OCI-LY7 (cell line): Measurements from ENCODE around the gene RECQL. TPM values are rescaled to one million over a fixed set of nuclear protein-coding genes. Genes with fewer than 3 reads are reported as not detected.
A peak's percentile ranks its signal among the peaks of the same experiment; 100 is the strongest.

Source experiments
- BruUV-seq: library from RNA; stranded (reverse); fragments of 400-500 nt; replicated peaks from 2 replicates; lab custom pipeline; 2021; lab: Mats Ljungman, UMichigan
- CTCF ChIA-PET: fragments of 300-600 bp; sonication (Branson Sonifier 250); formaldehyde crosslinking; loops from one replicate; lab custom pipeline; 2022; ENCODE audit warnings: antibody characterized with exemption; ENCODE audit not compliant: unreplicated experiment; lab: Charles Lee
- POLR2A ChIA-PET: fragments of 300-600 bp; sonication (Branson Sonifier 250); formaldehyde crosslinking; loops from one replicate; lab custom pipeline; 2022; ENCODE audit warnings: antibody characterized with exemption; lab: Charles Lee
- DNase-seq: peaks from one replicate; pipeline ENCODE4 v3.0.0-alpha.2; 2015; ENCODE audit warnings: low spot score
- H2AFZ ChIP-seq: fragments of 200-600 bp; sonication (generic), shearing (Covaris generic); 2 replicates; pipeline ENCODE4 v1.6.1; 2014; ENCODE audit warnings: mild to moderate bottlenecking, antibody characterized with exemption, low read length, moderate library complexity
- H3K27ac ChIP-seq: fragments of 200-600 bp; sonication (generic); 2 replicates; pipeline ENCODE4 v1.5.1; 2014; ENCODE audit warnings: mixed run types, low read depth, mild to moderate bottlenecking, moderate library complexity, low read length, inconsistent platforms; ENCODE audit not compliant: poor library complexity, severe bottlenecking
- H3K36me3 ChIP-seq: fragments of 200-600 bp; sonication (generic); 2 replicates; pipeline ENCODE4 v1.6.1; 2014; ENCODE audit warnings: mild to moderate bottlenecking, antibody characterized with exemption, low read length, moderate library complexity, mixed read lengths; ENCODE audit not compliant: insufficient read depth
- H3K4me1 ChIP-seq: fragments of 200-600 bp; sonication (generic); 2 replicates; pipeline ENCODE4 v1.5.1; 2014; ENCODE audit warnings: mild to moderate bottlenecking, low read length; ENCODE audit not compliant: insufficient read depth, poor library complexity, severe bottlenecking
- H3K4me2 ChIP-seq: fragments of 200-600 bp; sonication (generic); 2 replicates; pipeline ENCODE4 v1.6.1; 2014; ENCODE audit warnings: mild to moderate bottlenecking, low read length
- H3K4me3 ChIP-seq: fragments of 200-600 bp; sonication (generic); 2 replicates; pipeline ENCODE4 v1.5.1; 2014; ENCODE audit warnings: mild to moderate bottlenecking, low read depth, low read length; ENCODE audit not compliant: poor library complexity, severe bottlenecking
- H3K79me2 ChIP-seq: fragments of 200-600 bp; sonication (generic); 2 replicates; pipeline ENCODE4 v1.6.1; 2016; ENCODE audit warnings: low read depth, mild to moderate bottlenecking, low read length, moderate library complexity, mixed read lengths; ENCODE audit not compliant: insufficient read depth
- H3K9me2 ChIP-seq: fragments of 200-600 bp; sonication (generic); 2 replicates; pipeline ENCODE4 v1.6.1; 2016; ENCODE audit warnings: mild to moderate bottlenecking, low read length, mixed read lengths; ENCODE audit not compliant: insufficient read depth
- H3K9me3 ChIP-seq: fragments of 200-600 bp; sonication (generic); 2 replicates; pipeline ENCODE4 v1.6.1; 2014; ENCODE audit warnings: mild to moderate bottlenecking, mixed run types, low read length, mixed read lengths
- H4K20me1 ChIP-seq: fragments of 200-600 bp; sonication (generic); 2 replicates; pipeline ENCODE4 v1.6.1; 2014; ENCODE audit warnings: mild to moderate bottlenecking, antibody characterized with exemption, low read length, moderate library complexity, mixed read lengths; ENCODE audit not compliant: insufficient read depth
- CTCF ChIP-seq: fragments of 200-600 bp; sonication (generic); conservative IDR thresholded peaks from 2 replicates; pipeline ENCODE4 v1.5.1; 2014; ENCODE audit warnings: mild to moderate bottlenecking, antibody characterized with exemption, low read length, moderate library complexity, mixed read lengths
- EZH2phosphoT487 ChIP-seq: fragments of 200-600 bp; sonication (generic); IDR thresholded peaks from 2 replicates; pipeline ENCODE4 v1.6.1; 2018; ENCODE audit warnings: low read depth, borderline replicate concordance, mild to moderate bottlenecking, mixed run types, antibody characterized with exemption, low read length, moderate library complexity, mixed read lengths
- intact Hi-C: fragments of 100-400 bp; cut with micrococcal nuclease; formaldehyde crosslinking; loops from one replicate; pipeline ENCODE4 v1.10.0; 2022; ENCODE audit not compliant: unreplicated experiment
- total RNA-seq, 2 experiments: library from RNA; depleted of rRNA in 1 of 2; stranded (reverse); fragments of >200 nt in 1 of 2; shearing (Covaris generic) in 1 of 2; gene quantifications; 2 replicates each; pipeline ENCODE4 v1.2.3, GENCODE V29; 2014 to 2022

RECQL gene
- total RNA-seq, 2 experiments from 2014 or later, result 53.1 to 72.8 TPM

- Histone ChIP-seq H3K4me1 (peaks cover 24% of the 10 kb centered on the region), H3K4me2 (peak overlapping the region; percentile 66; the same call in 1 of the 2 replicates), H3K36me3 (no peaks in the 10 kb centered on the region), H3K4me3 (no peak overlapping the region), H3K9me3 (no peaks in the 10 kb centered on the region), H2AFZ (peak overlapping the region; percentile 81), H3K9me2 (no peaks in the 10 kb centered on the region), H4K20me1 (no peaks in the 10 kb centered on the region), H3K79me2 (no peaks in the 10 kb centered on the region), H3K27ac (no peak overlapping the region)
- no peak for DNase-seq
- ChIA-PET POLR2A (interaction anchor here (0.7 to 2.6 kb wide), 7 partner anchors 10 to 532 kb away, joined by 3 to 10 read pairs (median 4); partner anchors contain the start of gene GOLT1B), CTCF (no interaction called here)
- no peak for TF ChIP-seq CTCF
- TF ChIP-seq EZH2phosphoT487, result no peak
- intact Hi-C loops, result loop anchor here (5.0 kb wide), 1 partner anchor 130 kb away; the partner anchor contains the start of gene LDHB
- BruUV-seq, result no TSS peak
Observed at GRCh38 chr12:21526721-21527345, 25.4 kb upstream of the RECQL start.

GRCh38 chr12:21526053-21526452 lies 24.6 kb upstream of the RECQL start, which contains the start of gene SPX:
Gene SPX, plus strand, starts transcription at chr12:21526296. Its CDS starts 177 bp downstream, at chr12:21526473.
- Histone ChIP-seq H3K9me2 (no peaks in the 10 kb centered on the region), H3K36me3 (no peaks in the 10 kb centered on the region), H3K27ac (no peak within 1 kb of the TSS), H3K4me2 (peak within 1 kb of the TSS; percentile 66; the same call in 1 of the 2 replicates), H3K4me3 (no peak within 1 kb of the TSS), H3K9me3 (no peaks in the 10 kb centered on the region), H2AFZ (peak within 1 kb of the TSS; percentile 81), H4K20me1 (no peaks in the 10 kb centered on the region), H3K79me2 (no peaks in the 10 kb centered on the region), H3K4me1 (peaks cover 24% of the 10 kb centered on the region)
- TF ChIP-seq EZH2phosphoT487 (no peak), CTCF (no peak)
- DNase-seq, result peak; percentile 4
- intact Hi-C loops, result loop anchor here (5.0 kb wide), 1 partner anchor 131 kb away; the partner anchor contains the start of gene LDHB
- ChIA-PET POLR2A (interaction anchor here (0.5 to 2.6 kb wide), 7 partner anchors 9 to 533 kb away, joined by 3 to 10 read pairs (median 4); partner anchors contain the start of gene GOLT1B), CTCF (no interaction called here)
- BruUV-seq, result no TSS peak

- Histone ChIP-seq H3K4me1 (peaks cover 13% of the 10 kb centered on the region), H3K4me3 (no peak overlapping the region), H3K36me3 (no peaks in the 10 kb centered on the region), H2AFZ (no peak overlapping the region), H4K20me1 (no peaks in the 10 kb centered on the region), H3K27ac (no peak overlapping the region), H3K9me2 (no peaks in the 10 kb centered on the region), H3K9me3 (no peaks in the 10 kb centered on the region), H3K4me2 (no peak overlapping the region), H3K79me2 (no peaks in the 10 kb centered on the region)
- BruUV-seq, result no TSS peak
- no peak for DNase-seq
- ChIA-PET CTCF (no interaction called here), POLR2A (interaction anchor here (0.6 kb wide), 1 partner anchor 602 kb away, joined by 4 read pairs; no protein-coding TSS in a partner anchor)
- intact Hi-C loops, result no loop called here
- TF ChIP-seq EZH2phosphoT487, result no peak
- TF ChIP-seq CTCF, result no peak
Observed at GRCh38 chr12:21523148-21523547, 21.7 kb upstream of the RECQL start.
